CD4-positive, alpha-beta memory T cell (primary cell): ENCODE results near the gene SFTPA2. TPM values are rescaled to one million over a fixed set of nuclear protein-coding genes. Genes with fewer than 3 reads are reported as not detected.
A peak's percentile ranks its signal among the peaks of the same experiment; 100 is the strongest.
"Not testable (repeated sequence)": the region's sequence is repeated elsewhere in the genome, so short reads cannot be mapped to it uniquely, and the experiment has no call there.

Experiments
- CTCF ChIA-PET: fragments of 350-600 bp; sonication (Branson Sonifier 250); formaldehyde crosslinking; loops from one replicate; lab custom pipeline; 2021; ENCODE audit warnings: inconsistent platforms; ENCODE audit not compliant: partially characterized antibody; lab: Charles Lee
- POLR2A ChIA-PET: fragments of 350-600 bp; sonication (Branson Sonifier 250); formaldehyde crosslinking; loops from one replicate; lab custom pipeline; 2021; ENCODE audit not compliant: partially characterized antibody; lab: Charles Lee
- DNase-seq, 5 donors: peaks; one replicate each; pipeline versions ENCODE4 v3.0.0 to v3.0.0-alpha.2; 2020 to 2022; ENCODE audit warnings: mixed read lengths in 1 of 5
- H3K27ac ChIP-seq: one replicate; pipeline ENCODE4 v1.7.0; 2013; ENCODE audit warnings: low read depth, low read length
- H3K27me3 ChIP-seq: 2 replicates; pipeline ENCODE4 v1.7.0; 2013; ENCODE audit warnings: mild to moderate bottlenecking, low read length, moderate library complexity; ENCODE audit not compliant: insufficient read depth
- H3K36me3 ChIP-seq: 2 replicates; pipeline ENCODE4 v1.7.0; 2013; ENCODE audit warnings: mild to moderate bottlenecking, low read length, moderate library complexity; ENCODE audit not compliant: insufficient read depth
- H3K4me1 ChIP-seq: 2 replicates; pipeline ENCODE4 v1.7.0; 2013; ENCODE audit warnings: mild to moderate bottlenecking, low read length, moderate library complexity; ENCODE audit not compliant: insufficient read depth
- H3K4me3 ChIP-seq, 2 donors: one replicate each; pipeline ENCODE4 v1.7.0; 2013; ENCODE audit warnings: low read length in 2 of 2, mild to moderate bottlenecking in 1 of 2
- H3K9me3 ChIP-seq, 2 donors: one replicate each; pipeline ENCODE4 v1.7.0; 2013; ENCODE audit warnings: low read length in 2 of 2, control low read depth in 1 of 2; ENCODE audit not compliant: control insufficient read depth in 1 of 2
- H3K27ac Mint-ChIP-seq, 7 donors: one replicate each; pipeline ENCODE4 v1.8.0; 2020 to 2021; ENCODE audit warnings: mixed read lengths in 7 of 7, mild to moderate bottlenecking in 6 of 7, inconsistent platforms in 3 of 7, moderate library complexity in 3 of 7
- H3K27me3 Mint-ChIP-seq, 2 donors: one replicate each; pipeline ENCODE4 v1.8.0; 2020 to 2021; ENCODE audit warnings: mixed read lengths in 2 of 2
- H3K36me3 Mint-ChIP-seq, 2 donors: one replicate each; pipeline ENCODE4 v1.8.0; 2020 to 2021; ENCODE audit warnings: mixed read lengths in 2 of 2, inconsistent platforms in 1 of 2, mild to moderate bottlenecking in 1 of 2
- H3K4me1 Mint-ChIP-seq, 4 donors: one replicate each; pipeline ENCODE4 v1.8.0; 2020 to 2021; ENCODE audit warnings: mixed read lengths in 4 of 4, mild to moderate bottlenecking in 1 of 4
- H3K4me3 Mint-ChIP-seq, 8 donors: one replicate each; pipeline ENCODE4 v1.8.0; 2020 to 2021; ENCODE audit warnings: mixed read lengths in 8 of 8, mild to moderate bottlenecking in 7 of 8, moderate library complexity in 6 of 8, inconsistent platforms in 3 of 8
- H3K9me3 Mint-ChIP-seq, 8 donors: one replicate each; pipeline ENCODE4 v1.8.0; 2020 to 2021; ENCODE audit warnings: mixed read lengths in 8 of 8, mild to moderate bottlenecking in 5 of 8, inconsistent platforms in 3 of 8, moderate library complexity in 1 of 8
- intact Hi-C: fragments of 100-400 bp; cut with micrococcal nuclease; formaldehyde crosslinking; loops from one replicate; pipeline ENCODE4 v1.15.1; 2023
- polyA plus RNA-seq, 2 donors: library from polyadenylated mRNA; unstranded; fragments of 300-500 nt; fragmentation: Illumina TruSeq; gene quantifications; one replicate each; pipeline ENCODE4 v1.2.3, GENCODE V29; 2021
- total RNA-seq, 2 experiments: library from RNA; stranded (reverse); gene quantifications; one replicate each; pipeline ENCODE4 v1.2.3, GENCODE V29; 2021

SFTPA2 gene
- total and polyA plus RNA-seq, 4 experiments from 2014 or later: not detected

GRCh38 chr10:79544926-79545659 lies 15.1 kb downstream of the SFTPA2 start:
- H3K4me1 Mint-ChIP-seq: peaks cover 8 to 35% (median 10%) of the 10 kb centered on the region in 4 donors
- not testable (repeated sequence) for H3K36me3 Mint-ChIP-seq

DNA sequence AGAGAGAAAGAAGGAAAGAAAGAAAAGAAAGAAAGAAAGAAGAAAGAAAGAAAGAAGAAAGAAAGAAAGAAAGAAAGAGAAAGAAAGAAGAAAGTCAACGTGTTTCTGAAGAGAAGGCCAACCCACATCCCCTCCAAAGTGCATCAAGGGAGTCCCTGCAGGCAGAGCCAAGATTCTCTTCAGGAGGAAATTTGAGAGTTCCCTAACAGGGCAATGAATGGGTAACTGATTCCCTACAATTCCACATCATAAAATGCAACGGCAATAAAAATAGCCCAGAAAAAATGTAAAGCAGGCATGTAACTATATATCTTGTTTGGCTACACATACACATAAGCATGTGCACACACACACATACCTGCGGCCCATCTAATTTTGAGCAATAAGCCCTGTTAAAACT lies 15.8 kb downstream of the SFTPA2 start:
- H3K36me3 ChIP-seq, H3K4me3 ChIP-seq, H3K36me3 Mint-ChIP-seq, H3K9me3 ChIP-seq, H3K9me3 Mint-ChIP-seq, DNase-seq, intact Hi-C loops, H3K4me3 Mint-ChIP-seq, H3K27ac ChIP-seq, H3K27me3 ChIP-seq, H3K27me3 Mint-ChIP-seq, CTCF ChIA-PET, POLR2A ChIA-PET: not testable (repeated sequence)
- Mint-ChIP-seq H3K27ac (peak overlapping the region in 2 of 7 donors; percentile 27 to 46), H3K4me1 (peaks cover 8 to 35% (median 10%) of the 10 kb centered on the region in 4 donors)
- peaks cover 14% of the 10 kb centered on the region for H3K4me1 ChIP-seq

More at GRCh38 chr10:79544926-79545659, 15.1 kb downstream of the SFTPA2 start:
- H3K4me3 ChIP-seq, H3K36me3 ChIP-seq, POLR2A ChIA-PET, H3K9me3 Mint-ChIP-seq, CTCF ChIA-PET, H3K4me3 Mint-ChIP-seq, H3K27me3 ChIP-seq, intact Hi-C loops, H3K9me3 ChIP-seq, DNase-seq, H3K27me3 Mint-ChIP-seq, H3K27ac ChIP-seq, H3K27ac Mint-ChIP-seq: not testable (repeated sequence)
- H3K4me1 ChIP-seq: peaks cover 14% of the 10 kb centered on the region

DNA sequence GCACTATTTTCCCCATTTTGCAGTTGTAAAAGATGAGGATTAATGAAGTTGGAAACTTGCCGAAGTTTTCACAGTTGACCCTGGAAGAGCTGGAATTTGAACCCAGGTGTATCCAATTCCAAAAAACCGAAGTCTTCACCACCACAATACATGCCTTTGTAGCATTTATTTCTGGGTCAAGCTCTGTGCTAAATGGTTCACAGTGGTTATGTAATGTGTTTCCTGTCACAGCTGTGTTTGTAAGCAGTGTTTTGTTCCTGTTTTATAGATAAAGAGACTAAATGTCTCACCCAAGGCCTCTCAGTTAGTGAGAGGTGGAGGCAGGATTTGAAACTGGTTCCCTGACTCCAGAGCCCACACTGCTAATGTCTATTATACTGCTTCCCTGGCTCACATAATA lies 17.6 kb downstream of the SFTPA2 start:
- Mint-ChIP-seq H3K27me3 (no peaks in the 10 kb centered on the region), H3K4me1 (peaks cover under 1 to 28% (median 4%) of the 10 kb centered on the region in 4 donors), H3K9me3 (peaks cover 0 to 6% (median 0%) of the 10 kb centered on the region in 8 donors), H3K4me3 (no peak overlapping the region), H3K27ac (peak overlapping the region in 4 of 7 donors; percentile 41 to 75 (median 46)), H3K36me3 (no peaks in the 10 kb centered on the region)
- no peak for DNase-seq
- no peaks in the 10 kb centered on the region for H3K36me3 ChIP-seq
- H3K27ac ChIP-seq: no peak overlapping the region
- CTCF ChIA-PET: no interaction called here
- no peaks in the 10 kb centered on the region for H3K27me3 ChIP-seq
- H3K4me3 ChIP-seq: no peak overlapping the region
- peaks cover 10% of the 10 kb centered on the region for H3K4me1 ChIP-seq
- H3K9me3 ChIP-seq: no peaks in the 10 kb centered on the region
- POLR2A ChIA-PET: no interaction called here
- intact Hi-C loops: no loop called here

DNA sequence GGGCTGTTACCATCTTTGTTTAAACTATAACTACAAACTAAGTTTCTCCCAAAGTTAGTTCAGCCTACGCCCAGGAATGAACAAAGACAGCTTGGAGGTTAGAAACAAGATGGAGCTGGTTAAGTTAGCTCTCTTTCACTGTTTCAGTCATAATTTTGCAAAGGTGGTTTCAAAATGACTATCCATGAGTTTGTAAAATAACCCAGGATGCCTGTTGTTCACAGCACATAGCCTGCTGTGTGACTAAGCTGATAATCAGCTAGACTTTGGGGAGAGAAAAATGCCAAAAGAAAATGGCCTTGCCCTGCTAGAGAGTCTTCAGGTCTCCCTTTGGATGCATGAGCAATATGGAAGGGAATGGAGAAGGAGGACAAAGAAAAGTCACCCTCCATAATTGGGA lies 19.3 kb downstream of the SFTPA2 start:
- H3K9me3 ChIP-seq, H3K27me3 Mint-ChIP-seq, H3K27me3 ChIP-seq, POLR2A ChIA-PET, H3K4me3 ChIP-seq, H3K27ac ChIP-seq, H3K36me3 ChIP-seq, H3K27ac Mint-ChIP-seq, H3K4me1 ChIP-seq, H3K36me3 Mint-ChIP-seq, H3K4me3 Mint-ChIP-seq, CTCF ChIA-PET, intact Hi-C loops, H3K9me3 Mint-ChIP-seq, DNase-seq: not testable (repeated sequence)
- peaks cover 0 to 17% (median 0%) of the 10 kb centered on the region in 4 donors for H3K4me1 Mint-ChIP-seq

- H3K9me3 Mint-ChIP-seq, H3K4me1 ChIP-seq, H3K9me3 ChIP-seq, H3K36me3 ChIP-seq, intact Hi-C loops, H3K4me3 ChIP-seq, H3K27me3 ChIP-seq, DNase-seq, H3K4me3 Mint-ChIP-seq, H3K27me3 Mint-ChIP-seq, H3K27ac ChIP-seq, H3K36me3 Mint-ChIP-seq, POLR2A ChIA-PET: not testable (repeated sequence)
- CTCF ChIA-PET: interaction anchor here (0.6 to 1.9 kb wide), 6 partner anchors 13 to 509 kb away, joined by 3 to 7 read pairs (median 4); no protein-coding TSS in a partner anchor
- Mint-ChIP-seq H3K27ac (peak overlapping the region in 1 of 7 donors; percentile 35), H3K4me1 (peaks cover 0 to 17% (median 0%) of the 10 kb centered on the region in 4 donors)
Observed at GRCh38 chr10:79538311-79538710, 21.9 kb downstream of the SFTPA2 start.

- not testable (repeated sequence) for H3K4me3 Mint-ChIP-seq
Observed at GRCh38 chr10:79533903-79534175, 26.4 kb downstream of the SFTPA2 start.

GRCh38 chr10:79533142-79533902 lies 26.9 kb downstream of the SFTPA2 start:
- H3K4me3 Mint-ChIP-seq, H3K4me1 Mint-ChIP-seq, H3K9me3 Mint-ChIP-seq, H3K27ac ChIP-seq, H3K36me3 ChIP-seq, H3K36me3 Mint-ChIP-seq, H3K4me3 ChIP-seq, H3K9me3 ChIP-seq, POLR2A ChIA-PET, intact Hi-C loops, CTCF ChIA-PET, H3K27me3 Mint-ChIP-seq, H3K27me3 ChIP-seq, DNase-seq, H3K4me1 ChIP-seq: not testable (repeated sequence)
- H3K27ac Mint-ChIP-seq: peak overlapping the region in 1 of 7 donors; percentile 75

More at GRCh38 chr10:79533903-79534175, 26.4 kb downstream of the SFTPA2 start:
- H3K4me3 ChIP-seq, H3K36me3 Mint-ChIP-seq, H3K27ac Mint-ChIP-seq, intact Hi-C loops, CTCF ChIA-PET, H3K27ac ChIP-seq, H3K4me1 Mint-ChIP-seq, H3K36me3 ChIP-seq, H3K27me3 Mint-ChIP-seq, H3K27me3 ChIP-seq, H3K9me3 ChIP-seq, H3K9me3 Mint-ChIP-seq, DNase-seq, POLR2A ChIA-PET, H3K4me1 ChIP-seq: not testable (repeated sequence)
